H1 (cell line): Measurements from ENCODE around the gene GPSM1. TPM values are rescaled to one million over a fixed set of nuclear protein-coding genes. Genes with fewer than 3 reads are reported as not detected.
A peak's percentile ranks its signal among the peaks of the same experiment; 100 is the strongest.

Experiments
- CTCF ChIA-PET: fragments of 300-600 bp; sonication (Branson Sonifier 250); formaldehyde crosslinking; loops from one replicate; lab custom pipeline; 2021; ENCODE audit not compliant: partially characterized antibody; lab: Charles Lee
- POLR2A ChIA-PET: fragments of 300-600 bp; sonication (Branson Sonifier 250); formaldehyde crosslinking; loops from one replicate; lab custom pipeline; 2021; ENCODE audit warnings: inconsistent platforms; ENCODE audit not compliant: partially characterized antibody; lab: Charles Lee
- DNase-seq, 2 experiments: peaks; one replicate each; pipeline versions ENCODE4 v3.0.0 to v3.0.0-alpha.2; 2010 to 2022; ENCODE audit warnings: low spot score in 2 of 2, low read depth in 1 of 2, mixed read lengths in 1 of 2
- FAIRE-seq: peaks from 2 replicates; lab custom pipeline; 2011; peaks lifted over from hg19 to GRCh38; lab: Jason Lieb, UNC
- H2AFZ ChIP-seq: 2 replicates; pipeline ENCODE4 v1.8.1; 2012; ENCODE audit warnings: low read length, inconsistent platforms
- H2AK5ac ChIP-seq: 2 replicates; pipeline ENCODE4 v1.6.1; 2013; ENCODE audit warnings: low read depth, low read length
- H2BK120ac ChIP-seq: replicated peaks from 2 replicates; pipeline ENCODE3; 2013; ENCODE audit warnings: low read depth, low read length, inconsistent platforms
- H2BK12ac ChIP-seq: 2 replicates; pipeline ENCODE4 v1.6.1; 2013; ENCODE audit warnings: low read depth, low read length
- H2BK15ac ChIP-seq: 2 replicates; pipeline ENCODE4 v1.6.1; 2013; ENCODE audit warnings: low read length
- H2BK20ac ChIP-seq: 2 replicates; pipeline ENCODE4 v1.6.1; 2013; ENCODE audit warnings: low read length
- H2BK5ac ChIP-seq: 2 replicates; pipeline ENCODE4 v1.6.1; 2013; ENCODE audit warnings: low read depth, low read length
- H3K14ac ChIP-seq: 2 replicates; pipeline ENCODE4 v1.6.1; 2013; ENCODE audit warnings: inconsistent platforms; ENCODE audit not compliant: insufficient read length
- H3K18ac ChIP-seq: 2 replicates; pipeline ENCODE4 v1.6.1; 2013; ENCODE audit warnings: low read length; ENCODE audit errors: extremely low read depth
- H3K23ac ChIP-seq: 2 replicates; pipeline ENCODE4 v1.6.1; 2013; ENCODE audit warnings: inconsistent platforms; ENCODE audit not compliant: insufficient read length
- H3K23me2 ChIP-seq: 2 replicates; pipeline ENCODE4 v1.6.1; 2013; ENCODE audit warnings: low read depth, low read length
- H3K27ac ChIP-seq: 2 replicates; pipeline ENCODE4 v1.6.1; 2011; ENCODE audit warnings: low read depth, low read length, inconsistent platforms
- H3K27me3 ChIP-seq, 4 experiments: replicated peaks in 1 of 4; 1 replicate in 1 of 4; 2 replicates in 3 of 4; pipeline versions ENCODE4 v1.6.1 to v1.8.1; 2011 to 2013; ENCODE audit warnings: low read length in 3 of 4, mild to moderate bottlenecking in 3 of 4, inconsistent platforms in 2 of 4, mixed read lengths in 2 of 4, moderate library complexity in 1 of 4; ENCODE audit not compliant: control insufficient read depth in 3 of 4, insufficient read depth in 3 of 4; ENCODE audit errors: extremely low read depth in 1 of 4
- H3K36me3 ChIP-seq, 4 experiments: 2 replicates each; pipeline versions ENCODE4 v1.6.1 to v1.8.1; 2011 to 2013; ENCODE audit warnings: mild to moderate bottlenecking in 4 of 4, low read length in 3 of 4, moderate library complexity in 2 of 4, control low read depth in 1 of 4, inconsistent platforms in 1 of 4; ENCODE audit not compliant: insufficient read depth in 4 of 4, control insufficient read depth in 2 of 4
- H3K4ac ChIP-seq: replicated peaks from 2 replicates; pipeline ENCODE3; 2013; ENCODE audit warnings: low read length, low read depth, mixed read lengths, inconsistent platforms; ENCODE audit not compliant: insufficient read length
- H3K4me1 ChIP-seq, 4 experiments: replicated peaks in 1 of 4; 1 replicate in 1 of 4; 2 replicates in 3 of 4; pipeline versions ENCODE4 v1.6.1 to v1.8.1; 2011 to 2013; ENCODE audit warnings: low read length in 3 of 4, inconsistent platforms in 2 of 4, mixed read lengths in 1 of 4; ENCODE audit not compliant: insufficient read depth in 4 of 4, control insufficient read depth in 3 of 4
- H3K4me2 ChIP-seq, 2 experiments: 2 replicates each; pipeline versions ENCODE4 v1.6.1 to v1.8.1; 2011 to 2013; ENCODE audit warnings: low read depth in 2 of 2, low read length in 2 of 2, control low read depth in 1 of 2, inconsistent platforms in 1 of 2, mild to moderate bottlenecking in 1 of 2; ENCODE audit not compliant: insufficient read depth in 1 of 2
- H3K4me3 ChIP-seq, 4 experiments: fragments of 200-600, 300-600 bp in 1 of 4; sonication (generic), shearing (Covaris generic), sonication (Bioruptor Twin) in 1 of 4; 2 replicates each; pipeline versions ENCODE4 v1.5.1 to v1.8.1; 2011 to 2016; ENCODE audit warnings: low read length in 4 of 4, low read depth in 3 of 4, control low read depth in 2 of 4, inconsistent platforms in 2 of 4, mild to moderate bottlenecking in 2 of 4, mixed read lengths in 1 of 4, moderate library complexity in 1 of 4; ENCODE audit not compliant: insufficient read depth in 2 of 4; ENCODE audit errors: extremely low read depth in 1 of 4
- H3K56ac ChIP-seq: replicated peaks from 2 replicates; pipeline ENCODE3; 2013; ENCODE audit warnings: low read depth, mild to moderate bottlenecking, mixed read lengths, low read length, inconsistent platforms; ENCODE audit not compliant: insufficient read length
- H3K79me1 ChIP-seq: 2 replicates; pipeline ENCODE4 v1.6.1; 2013; ENCODE audit warnings: low read depth, low read length, control low read depth
- H3K79me2 ChIP-seq, 2 experiments: 2 replicates each; pipeline versions ENCODE4 v1.6.1 to v1.8.1; 2012 to 2013; ENCODE audit warnings: low read length in 2 of 2, mild to moderate bottlenecking in 2 of 2, inconsistent platforms in 1 of 2; ENCODE audit not compliant: insufficient read depth in 2 of 2, control insufficient read depth in 1 of 2
- H3K9ac ChIP-seq, 4 experiments: replicated peaks in 1 of 4; 1 replicate in 1 of 4; 2 replicates in 3 of 4; pipeline versions ENCODE4 v1.6.1 to v1.8.1; 2011 to 2013; ENCODE audit warnings: low read depth in 3 of 4, low read length in 3 of 4, control low read depth in 2 of 4, mild to moderate bottlenecking in 2 of 4, moderate library complexity in 2 of 4, inconsistent platforms in 1 of 4; ENCODE audit errors: extremely low read depth in 1 of 4
- H3K9me3 ChIP-seq, 2 experiments: 2 replicates each; pipeline versions ENCODE4 v1.6.1 to v1.8.1; 2012 to 2013; ENCODE audit warnings: mild to moderate bottlenecking in 2 of 2, moderate library complexity in 2 of 2, control low read depth in 1 of 2, inconsistent platforms in 1 of 2, low read depth in 1 of 2, low read length in 1 of 2, mixed read lengths in 1 of 2; ENCODE audit not compliant: insufficient read depth in 2 of 2
- H4K20me1 ChIP-seq, 2 experiments: replicated peaks in 1 of 2; 2 replicates each; pipeline versions ENCODE3 to v1.8.1; 2011 to 2013; ENCODE audit warnings: inconsistent platforms in 2 of 2, low read length in 2 of 2, mild to moderate bottlenecking in 1 of 2; ENCODE audit not compliant: insufficient read depth in 2 of 2, control insufficient read depth in 1 of 2
- H4K5ac ChIP-seq: 2 replicates; pipeline ENCODE4 v1.6.1; 2013; ENCODE audit warnings: low read length, low read depth, mixed read lengths, inconsistent platforms; ENCODE audit not compliant: insufficient read length
- H4K8ac ChIP-seq: 2 replicates; pipeline ENCODE4 v1.8.0; 2013; ENCODE audit warnings: mild to moderate bottlenecking, moderate library complexity, low read length, inconsistent platforms; ENCODE audit not compliant: insufficient read depth; ENCODE audit errors: extremely low read depth
- H4K91ac ChIP-seq: replicated peaks from 2 replicates; pipeline ENCODE3; 2013; ENCODE audit warnings: low read length, mixed read lengths, inconsistent platforms; ENCODE audit not compliant: insufficient read length
- WGBS, 2 experiments: shearing (Covaris generic) in 1 of 2; methylation state at CpG; one replicate each; pipeline versions ENCODE4 v1.1.6 to v1.1.7; 2013 to 2015; ENCODE audit warnings: low lambda C conversion rate in 2 of 2, mixed read lengths in 2 of 2, inconsistent platforms in 1 of 2, low coverage in 1 of 2, missing lambda C conversion rate in 1 of 2; ENCODE audit not compliant: insufficient replicate concordance in 2 of 2, insufficient coverage in 1 of 2, insufficient read length in 1 of 2; ENCODE audit errors: extremely low coverage in 1 of 2, missing lambda C conversion rate in 1 of 2; 5-methylcytosine and 5-hydroxymethylcytosine counted together
- polyA plus RNA-seq, 7 experiments: library from polyadenylated mRNA; depleted of rRNA in 3 of 7; stranded (reverse) in 5 of 7; unstranded in 2 of 7; fragments of >200 nt in 5 of 7; fragments of 200-250 nt in 2 of 7; gene quantifications; 1 replicate in 5 of 7; 2 replicates in 1 of 7; 4 replicates in 1 of 7; pipeline versions ENCODE4 v1.2.1 to v1.2.3, GENCODE V29; 2011 to 2013; ENCODE audit warnings: missing spikeins in 2 of 7, mixed read lengths in 2 of 7
- total RNA-seq: library from RNA; stranded (reverse); fragmentation: NEBNext Ultra II Directional; extraction: Animal tissue kit (Norgen Biotek cat#: 25700); gene quantifications from 2 replicates; pipeline ENCODE4 v1.2.1, GENCODE V29; 2021

Gene GPSM1
- total and polyA plus RNA-seq, 2 of the 8 experiments (the other 6 are each of a cell fraction or from before 2014, with no cell fraction given): 12.8 to 18.0 TPM

- Histone ChIP-seq H3K36me3 (no peaks in the 10 kb centered on the region), H3K18ac (no peak overlapping the region), H4K5ac (no peak overlapping the region), H3K56ac (no peak overlapping the region), H4K20me1 (no peaks in the 10 kb centered on the region), H4K8ac (no peak overlapping the region), H3K9ac (no peak overlapping the region), H3K9me3 (peaks cover 0 to under 1% of the 10 kb centered on the region in 2 experiments; a peak in 1 of 4 replicates), H3K79me2 (no peaks in the 10 kb centered on the region), H3K4ac (no peak overlapping the region), H3K4me1 (peaks cover 0 to 8% (median 7%) of the 10 kb centered on the region in 4 experiments; a peak in 5 of 7 replicates), H3K79me1 (no peaks in the 10 kb centered on the region), H2BK20ac (no peak overlapping the region), H3K4me2 (no peak overlapping the region), H2BK120ac (no peak overlapping the region), H3K23me2 (no peaks in the 10 kb centered on the region; the same call in 1 of the 2 replicates), H2AK5ac (no peak overlapping the region), H2BK5ac (peak overlapping the region; percentile 2; the same call in 1 of the 2 replicates), H4K91ac (no peak overlapping the region), H3K27ac (no peak overlapping the region), H3K27me3 (no peaks in the 10 kb centered on the region), H2BK12ac (no peak overlapping the region), H2AFZ (no peak overlapping the region), H3K14ac (no peak overlapping the region), H3K4me3 (no peak overlapping the region), H2BK15ac (no peak overlapping the region), H3K23ac (no peak overlapping the region)
- ChIA-PET CTCF (interaction anchor here (0.6 to 1.4 kb wide), 2 partner anchors 61 to 267 kb away, joined by 3 read pairs; no protein-coding TSS in a partner anchor), POLR2A (interaction anchor here (0.9 kb wide), 1 partner anchor 56 kb away, joined by 3 read pairs; no protein-coding TSS in a partner anchor)
- DNase-seq: no peak
- 92% methylated on average over 19 of the region's 19 CpGs; no CpG with 5 or more reads in 1 of the 2 experiments for WGBS, 2 experiments
- FAIRE-seq: no peak
Observed at GRCh38 chr9:136321561-136321960, 5.8 kb upstream of the GPSM1 start.
